Right lobe of liver (tissue), 6 donors: Measurements from ENCODE around the gene MAP3K14. TPM values are rescaled to one million over a fixed set of nuclear protein-coding genes. Genes with fewer than 3 reads are reported as not detected.
A peak's percentile ranks its signal among the peaks of the same experiment; 100 is the strongest.

Experiments used
- ATAC-seq, 4 donors: fragments of 200-7000 bp; cut with Tn5 transposase; one replicate each; pipeline ENCODE4 v1.9.1; 2020; ENCODE audit warnings: mild to moderate bottlenecking in 4 of 4, moderate library complexity in 4 of 4
- DNase-seq, 3 donors: peaks; one replicate each; pipeline ENCODE4 v3.0.0-alpha.2; 2020
- H3K27ac ChIP-seq, 3 donors: fragments of 200-600 bp; one replicate each; pipeline ENCODE4 v1.8.0; 2022
- H3K27me3 ChIP-seq, 2 donors: fragments of 200-600 bp; one replicate each; pipeline ENCODE4 v1.8.0; 2022
- H3K36me3 ChIP-seq, 4 donors: fragments of 200-600 bp; sonication (generic) in 1 of 4; one replicate each; pipeline versions ENCODE4 v1.5.1 to v1.8.0; 2017 to 2022; ENCODE audit warnings: control low read depth in 1 of 4
- H3K4me1 ChIP-seq, 4 donors: fragments of 200-600 bp; sonication (generic) in 1 of 4; one replicate each; pipeline versions ENCODE4 v1.5.1 to v1.8.0; 2017 to 2022; ENCODE audit warnings: control low read depth in 1 of 4
- H3K4me3 ChIP-seq, 3 donors: fragments of 200-600 bp; one replicate each; pipeline ENCODE4 v1.8.0; 2022
- H3K9me3 ChIP-seq, 4 donors: fragments of 200-600 bp; sonication (generic) in 1 of 4; one replicate each; pipeline versions ENCODE4 v1.5.1 to v1.8.0; 2017 to 2022; ENCODE audit warnings: control low read depth in 1 of 4
- POLR2A ChIP-seq: fragments of 450-650 bp; IDR thresholded peaks from one replicate; pipeline ENCODE4 v1.6.1; 2017; ENCODE audit warnings: antibody characterized with exemption, mild to moderate bottlenecking
- WGBS: methylation state at CpG from one replicate; pipeline ENCODE4 v1.1.6; 2018; ENCODE audit warnings: low coverage, low lambda C conversion rate; ENCODE audit not compliant: insufficient coverage; ENCODE audit errors: missing lambda C conversion rate; 5-methylcytosine and 5-hydroxymethylcytosine counted together
- intact Hi-C, 2 donors: fragments of 100-400 bp; cut with DNase I; formaldehyde crosslinking; loops; one replicate each; pipeline versions ENCODE4 v1.11.2 to v1.14.1; 2022
- total RNA-seq, 6 experiments: library from RNA; depleted of rRNA in 2 of 6; stranded (reverse); fragments of >200 nt in 2 of 6; fragmentation: NEBNext Ultra II Directional in 3 of 6; extraction: Animal tissue kit (Norgen Biotek cat#: 25700) in 3 of 6; gene quantifications; one replicate each; pipeline versions ENCODE4 v1.1.0 to v1.2.4, GENCODE V29; 2016 to 2023
- TF ChIP-seq, protein P1 (sequence below), 4 donors: fragments of 200-600 bp in 3 of 4; fragments of 450-650 bp in 1 of 4; IDR thresholded peaks; one replicate each; pipeline versions ENCODE4 v1.5.1 to v1.8.0; 2016 to 2022; ENCODE audit warnings: antibody characterized with exemption in 4 of 4, mild to moderate bottlenecking in 2 of 4
- donor health status: DM: no; HTN: yes; CAD: no.
- donor health status: DM: no; HTN: no; CAD: no.
- donor health status: DM: no; HTN: no; CAD: no.
- donor health status: DM: no; HTN: yes; CAD: no.
- donor health status: DM: no; HTN: yes; CAD: no.

The MAP3K14 gene
- total RNA-seq, 6 experiments from 2014 or later, result 4.8 to 7.8 (median 6.3) TPM

DNA sequence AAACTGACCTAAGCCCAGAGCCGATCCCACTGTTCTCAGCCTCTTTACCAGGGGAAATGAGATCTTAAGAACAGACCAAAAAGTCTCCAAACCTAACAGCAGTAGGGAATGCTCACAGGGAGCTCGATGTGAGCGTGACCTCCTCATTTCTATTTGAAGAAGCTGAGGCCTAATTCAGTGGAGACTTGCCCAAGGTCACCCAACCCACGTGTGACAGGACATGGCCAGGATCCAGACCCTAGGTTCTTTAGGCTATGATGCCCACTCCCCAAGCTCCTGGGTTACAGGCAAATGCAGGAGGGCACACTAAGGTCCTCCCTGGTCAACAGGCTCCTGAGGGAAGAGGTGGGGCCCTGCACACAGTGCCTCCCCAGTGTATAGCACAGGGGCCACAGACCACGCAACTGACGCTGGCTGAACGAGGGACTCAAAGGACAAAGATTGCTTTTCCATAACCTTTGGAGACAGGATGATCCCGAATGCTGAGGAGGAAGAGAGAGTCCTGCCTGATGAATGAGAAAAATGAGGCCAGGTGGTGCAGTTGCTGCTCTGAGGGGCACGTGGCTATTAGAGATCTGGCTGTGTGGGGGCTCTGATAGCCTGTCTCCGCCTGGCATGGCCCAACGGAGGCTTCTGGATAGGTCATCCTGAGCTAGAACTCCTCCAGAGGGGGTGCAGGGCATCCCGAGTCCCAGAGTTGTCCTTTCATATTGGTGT, 24.0 kb downstream of the MAP3K14 start:
- no peaks in the 10 kb centered on the region for H3K27me3 ChIP-seq
- intact Hi-C loops, result no loop called here
- 41% methylated on average over 7 of the region's 12 CpGs for WGBS
- TF ChIP-seq, protein P1, sequence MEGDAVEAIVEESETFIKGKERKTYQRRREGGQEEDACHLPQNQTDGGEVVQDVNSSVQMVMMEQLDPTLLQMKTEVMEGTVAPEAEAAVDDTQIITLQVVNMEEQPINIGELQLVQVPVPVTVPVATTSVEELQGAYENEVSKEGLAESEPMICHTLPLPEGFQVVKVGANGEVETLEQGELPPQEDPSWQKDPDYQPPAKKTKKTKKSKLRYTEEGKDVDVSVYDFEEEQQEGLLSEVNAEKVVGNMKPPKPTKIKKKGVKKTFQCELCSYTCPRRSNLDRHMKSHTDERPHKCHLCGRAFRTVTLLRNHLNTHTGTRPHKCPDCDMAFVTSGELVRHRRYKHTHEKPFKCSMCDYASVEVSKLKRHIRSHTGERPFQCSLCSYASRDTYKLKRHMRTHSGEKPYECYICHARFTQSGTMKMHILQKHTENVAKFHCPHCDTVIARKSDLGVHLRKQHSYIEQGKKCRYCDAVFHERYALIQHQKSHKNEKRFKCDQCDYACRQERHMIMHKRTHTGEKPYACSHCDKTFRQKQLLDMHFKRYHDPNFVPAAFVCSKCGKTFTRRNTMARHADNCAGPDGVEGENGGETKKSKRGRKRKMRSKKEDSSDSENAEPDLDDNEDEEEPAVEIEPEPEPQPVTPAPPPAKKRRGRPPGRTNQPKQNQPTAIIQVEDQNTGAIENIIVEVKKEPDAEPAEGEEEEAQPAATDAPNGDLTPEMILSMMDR (IDR thresholded peaks at IDR 0.05), result no peak
- H3K4me3 ChIP-seq, result no peak overlapping the region
- H3K4me1 ChIP-seq, result peaks cover 2 to 88% (median 43%) of the 10 kb centered on the region in 4 donors
- DNase-seq (no peak), ATAC-seq (no peak)
- H3K9me3 ChIP-seq, result no peaks in the 10 kb centered on the region
- peak overlapping the region; percentile 11 to 87 (median 66) for H3K27ac ChIP-seq
- peaks cover 0 to 7% (median under 1%) of the 10 kb centered on the region in 4 donors for H3K36me3 ChIP-seq

DNA sequence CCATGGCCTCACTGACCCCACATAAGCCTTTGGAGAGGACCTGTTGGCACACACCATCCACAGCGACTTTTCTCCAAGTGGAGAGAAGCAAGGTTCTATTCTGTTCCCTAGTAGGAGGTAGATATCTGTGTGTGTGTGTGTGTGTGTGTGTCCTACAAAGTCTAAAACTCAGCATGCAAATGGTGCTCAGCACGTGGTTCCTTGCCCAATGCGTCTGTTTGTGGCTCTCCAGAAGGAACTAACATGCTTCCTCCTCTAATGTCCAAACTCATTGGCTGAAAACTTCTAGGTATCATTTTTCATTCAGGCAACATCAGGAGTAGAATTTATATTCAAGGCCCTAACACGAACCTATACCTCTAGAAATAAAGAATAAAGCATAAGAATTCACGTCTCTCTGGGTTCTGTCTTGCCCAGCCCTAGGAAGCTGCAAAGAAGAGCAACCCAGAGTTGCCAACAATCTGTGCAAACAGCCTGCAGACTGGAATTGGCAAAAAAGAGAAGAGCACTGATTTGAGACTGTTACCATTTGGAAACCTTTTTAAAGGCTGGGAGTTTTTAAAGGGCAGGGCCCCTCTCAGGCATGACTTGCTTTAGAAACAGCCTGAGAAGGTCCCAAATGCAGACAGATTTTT, 25.5 kb downstream of the MAP3K14 start:
- Histone ChIP-seq H3K4me1 (peaks cover 2 to 84% (median 43%) of the 10 kb centered on the region in 4 donors), H3K27ac (peak overlapping the region in 2 of 3 donors; percentile 10 to 87), H3K4me3 (no peak overlapping the region), H3K36me3 (peaks cover 0 to 22% (median 9%) of the 10 kb centered on the region in 4 donors), H3K9me3 (no peaks in the 10 kb centered on the region), H3K27me3 (no peaks in the 10 kb centered on the region)
- TF ChIP-seq, protein P1 (IDR thresholded peaks at IDR 0.05), result no peak
- TF ChIP-seq POLR2A, result no peak
- DNase-seq, result no peak
- intact Hi-C loops, result no loop called here
- ATAC-seq, result no peak
- WGBS, result 50% methylated on average over 5 of the region's 5 CpGs

DNA sequence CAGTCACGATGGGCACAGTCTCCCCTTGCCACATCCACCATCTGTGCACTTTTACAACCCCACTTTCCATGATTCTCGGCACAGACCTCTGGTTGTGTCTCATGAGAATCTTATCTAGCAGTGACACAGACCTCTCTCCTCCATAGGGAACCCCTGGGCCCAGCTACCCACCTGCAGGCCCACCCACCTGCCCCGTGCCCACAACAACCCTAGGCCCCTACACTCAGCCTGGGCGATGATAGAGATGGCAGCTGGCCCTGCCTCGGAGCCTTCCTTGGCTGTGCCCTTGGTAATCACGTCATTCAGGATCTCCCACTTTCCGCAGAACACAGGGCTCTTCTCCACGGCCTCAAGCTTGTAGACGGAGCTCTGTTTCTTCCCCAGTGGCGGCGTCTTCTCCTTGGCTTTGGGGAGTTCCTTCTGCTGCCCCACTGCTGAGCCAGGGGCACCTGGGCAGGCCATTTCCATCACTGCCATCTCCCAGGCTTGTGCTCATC, 26.5 kb downstream of the MAP3K14 start:
- TF ChIP-seq, protein P1 (IDR thresholded peaks at IDR 0.05), result no peak
- no peak for TF ChIP-seq POLR2A
- no peak for ATAC-seq
- no peaks in the 10 kb centered on the region for H3K27me3 ChIP-seq

DNA sequence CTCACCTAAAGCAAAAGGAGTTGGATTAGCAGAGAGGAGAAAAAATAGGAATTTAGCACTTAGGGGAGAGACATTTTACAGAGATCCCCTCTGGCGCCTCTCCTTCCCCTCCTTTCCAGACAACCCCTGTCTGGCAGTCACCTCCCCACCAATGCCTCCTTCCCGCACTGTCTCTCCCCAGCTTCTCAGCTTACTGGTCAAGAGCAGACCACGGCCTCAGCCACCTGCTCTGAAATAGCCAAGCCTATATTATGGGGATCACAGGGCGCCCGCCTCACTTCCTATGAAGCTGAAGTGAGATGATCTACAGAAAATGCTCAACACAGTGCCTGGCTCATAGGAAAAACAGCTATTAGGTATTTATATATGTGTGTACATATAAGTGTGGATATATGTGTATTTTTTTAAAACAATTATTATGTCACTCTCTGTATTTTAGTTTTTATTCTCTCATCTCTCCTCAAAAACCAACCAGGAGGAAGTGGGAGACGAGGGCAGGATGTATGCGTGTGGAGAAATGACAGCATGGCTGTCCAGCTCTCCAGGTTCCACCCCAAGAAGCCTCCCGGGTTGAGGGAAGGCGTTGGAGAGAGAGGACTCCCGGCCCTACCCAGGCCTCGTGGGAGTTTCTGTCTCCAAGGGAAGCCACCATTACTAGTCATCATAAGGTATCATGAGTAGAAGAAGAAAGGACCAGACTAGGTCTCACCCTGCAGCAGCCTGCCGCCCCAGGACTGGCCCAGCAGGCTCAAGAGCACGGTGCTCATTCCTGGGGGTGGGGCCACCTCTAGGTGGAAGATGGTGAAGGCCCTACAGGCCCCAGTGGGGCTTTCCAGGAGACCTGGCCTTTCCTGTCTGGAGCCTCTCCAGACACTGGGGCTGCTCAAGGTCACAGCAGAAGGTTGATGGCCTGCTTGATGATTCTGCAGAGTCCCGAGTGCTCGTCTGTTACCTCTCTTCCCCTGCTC, 27.2 kb downstream of the MAP3K14 start:
- H3K27ac ChIP-seq, result no peak overlapping the region
- no peak for TF ChIP-seq POLR2A
- TF ChIP-seq, protein P1 (IDR thresholded peaks at IDR 0.05), result no peak
- ATAC-seq (peak in 1 of 4 donors; percentile 4), DNase-seq (no peak)
- H3K36me3 ChIP-seq, result peaks cover 0 to 34% (median 13%) of the 10 kb centered on the region in 4 donors
- intact Hi-C loops, result loop anchor here in 1 of 2 donors (5.0 kb wide), 1 partner anchor 98 kb away; no protein-coding TSS in a partner anchor
- peaks cover 2 to 69% (median 40%) of the 10 kb centered on the region in 4 donors for H3K4me1 ChIP-seq
- no peaks in the 10 kb centered on the region for H3K9me3 ChIP-seq
- 69% methylated on average over 10 of the region's 15 CpGs for WGBS
- H3K27me3 ChIP-seq, result no peaks in the 10 kb centered on the region
- H3K4me3 ChIP-seq, result no peak overlapping the region

More for the DNA sequence above, 26.5 kb downstream of the MAP3K14 start:
- Histone ChIP-seq H3K36me3 (peaks cover 0 to 30% (median 13%) of the 10 kb centered on the region in 4 donors), H3K9me3 (no peaks in the 10 kb centered on the region), H3K27ac (no peak overlapping the region), H3K4me3 (no peak overlapping the region), H3K4me1 (peaks cover 2 to 75% (median 41%) of the 10 kb centered on the region in 4 donors)
- intact Hi-C loops, result no loop called here
- whole genome bisulfite sequencing, result no CpG with 5 or more reads among the region's 11 CpGs
- DNase-seq, result no peak
